GM19238 (cell line): ENCODE data around the gene MEPCE.
A peak's percentile ranks its signal among the peaks of the same experiment; 100 is the strongest.

Source experiments
- DNase-seq: peaks from one replicate; pipeline ENCODE4 v3.0.0; 2011; ENCODE audit warnings: low spot score; ENCODE audit not compliant: insufficient read length

MEPCE gene

GRCh38 chr7:100457033-100457432 lies 27.4 kb downstream of the MEPCE start:
- no peak for DNase-seq

DNA sequence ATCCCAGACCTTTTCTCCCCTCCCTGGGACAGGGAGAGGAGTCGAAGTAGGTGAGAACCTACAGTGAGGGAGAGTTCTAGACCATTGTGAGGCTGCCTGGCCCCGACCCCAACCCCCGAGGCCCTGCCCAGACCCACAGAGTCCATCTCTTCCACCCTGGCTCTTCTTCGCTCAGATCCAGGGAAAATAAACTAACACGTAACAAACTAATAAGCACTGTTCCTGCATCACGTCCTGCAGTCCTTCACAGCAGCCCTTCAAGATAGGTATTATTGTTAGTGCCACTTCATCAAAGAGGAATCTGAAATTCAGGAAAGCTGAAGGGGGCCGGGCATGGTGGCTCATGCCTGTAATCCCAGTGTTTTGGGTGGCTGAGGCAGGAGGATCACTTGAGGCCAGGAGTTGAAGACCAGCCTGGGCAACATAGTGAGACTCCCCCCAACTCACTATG lies 34.6 kb downstream of the MEPCE start, which contains the start of gene SPACDR:
Gene SPACDR, minus strand, starts transcription at position 51 of the 451 bp plus-strand sequence. CDS start 235 bp downstream, outside the sequence.
- no peak for DNase-seq

- DNase-seq: no peak
Observed at GRCh38 chr7:100464791-100465190, 35.2 kb downstream of the MEPCE start.

GRCh38 chr7:100465299-100465698 lies 35.7 kb downstream of the MEPCE start:
- no peak for DNase-seq

DNA sequence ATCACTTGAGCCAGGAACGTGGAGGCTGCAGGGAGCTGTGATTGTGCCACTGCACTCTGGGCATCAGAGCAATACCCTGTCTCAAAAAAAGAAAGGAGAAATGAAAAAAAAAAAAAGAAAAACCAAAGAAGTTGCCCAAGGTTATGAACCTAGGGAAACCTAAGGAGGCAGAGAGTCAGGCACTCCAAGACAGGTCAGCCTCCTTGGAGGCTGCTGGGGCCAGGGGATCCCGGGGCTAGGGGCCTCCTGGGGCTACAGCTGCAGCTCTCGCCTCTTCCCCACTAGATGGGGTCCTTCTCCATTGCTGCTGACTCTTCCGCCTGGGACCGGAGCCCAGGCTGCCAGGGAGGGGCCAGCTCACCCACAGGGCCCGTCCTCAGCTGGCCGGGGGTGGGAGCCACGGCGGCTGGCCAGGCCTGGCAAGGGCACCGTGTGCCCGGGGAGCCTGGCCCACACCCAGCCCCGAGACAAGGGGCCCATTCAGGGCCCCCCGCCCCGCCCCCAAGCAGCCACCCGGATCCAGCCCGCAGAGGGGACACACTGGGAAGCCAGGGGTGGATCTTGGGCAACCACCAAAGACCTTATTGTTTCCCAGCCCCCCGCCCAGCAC lies 36.2 kb downstream of the MEPCE start:
- DNase-seq: no peak

DNA sequence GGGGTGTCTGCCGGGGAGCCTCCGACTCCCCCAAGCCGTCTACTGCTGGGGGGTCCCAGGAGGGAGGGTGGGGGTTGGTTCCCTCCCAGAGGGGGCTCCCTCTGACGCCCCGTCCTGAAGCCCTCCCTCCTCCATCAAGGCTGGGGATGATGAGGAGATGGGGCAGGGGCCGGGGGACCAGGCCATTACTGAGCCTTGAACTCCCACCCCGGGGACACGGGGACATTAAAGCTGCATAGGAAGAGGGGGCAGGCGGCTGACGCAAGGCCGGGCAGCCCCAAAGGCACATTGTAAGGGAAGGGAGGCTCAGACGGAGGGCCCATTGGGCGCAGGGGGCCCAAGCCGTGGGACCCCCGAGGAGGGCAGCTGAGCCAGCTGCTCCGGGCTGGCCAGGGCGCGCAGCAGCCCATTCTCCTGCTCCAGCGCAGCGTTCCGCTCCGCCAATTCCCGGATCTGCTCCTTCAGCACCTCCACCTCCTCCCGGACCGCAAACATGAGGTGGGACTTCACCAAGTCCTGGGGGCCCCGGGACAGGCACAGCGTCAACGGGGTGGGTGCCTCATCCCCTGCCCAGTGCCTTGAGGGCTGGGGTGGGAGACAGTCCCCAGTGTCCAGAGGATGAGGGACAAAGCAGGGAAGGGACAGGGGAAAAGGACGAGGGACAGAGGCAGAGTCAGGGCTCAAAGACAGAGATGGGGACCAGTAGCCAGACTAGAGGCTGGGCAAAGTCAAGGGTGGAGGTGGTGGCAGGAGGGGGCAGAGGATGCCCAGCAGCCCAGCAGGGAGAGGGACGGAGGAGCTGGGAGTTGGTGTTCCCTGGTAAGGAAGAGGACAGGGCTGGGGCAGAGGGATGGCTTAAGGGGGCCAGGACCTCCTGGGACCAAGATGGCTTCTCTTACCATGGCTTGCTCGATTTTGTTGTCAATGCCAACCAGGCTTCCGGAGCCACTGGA lies 37.3 kb downstream of the MEPCE start:
- no peak for DNase-seq

DNA sequence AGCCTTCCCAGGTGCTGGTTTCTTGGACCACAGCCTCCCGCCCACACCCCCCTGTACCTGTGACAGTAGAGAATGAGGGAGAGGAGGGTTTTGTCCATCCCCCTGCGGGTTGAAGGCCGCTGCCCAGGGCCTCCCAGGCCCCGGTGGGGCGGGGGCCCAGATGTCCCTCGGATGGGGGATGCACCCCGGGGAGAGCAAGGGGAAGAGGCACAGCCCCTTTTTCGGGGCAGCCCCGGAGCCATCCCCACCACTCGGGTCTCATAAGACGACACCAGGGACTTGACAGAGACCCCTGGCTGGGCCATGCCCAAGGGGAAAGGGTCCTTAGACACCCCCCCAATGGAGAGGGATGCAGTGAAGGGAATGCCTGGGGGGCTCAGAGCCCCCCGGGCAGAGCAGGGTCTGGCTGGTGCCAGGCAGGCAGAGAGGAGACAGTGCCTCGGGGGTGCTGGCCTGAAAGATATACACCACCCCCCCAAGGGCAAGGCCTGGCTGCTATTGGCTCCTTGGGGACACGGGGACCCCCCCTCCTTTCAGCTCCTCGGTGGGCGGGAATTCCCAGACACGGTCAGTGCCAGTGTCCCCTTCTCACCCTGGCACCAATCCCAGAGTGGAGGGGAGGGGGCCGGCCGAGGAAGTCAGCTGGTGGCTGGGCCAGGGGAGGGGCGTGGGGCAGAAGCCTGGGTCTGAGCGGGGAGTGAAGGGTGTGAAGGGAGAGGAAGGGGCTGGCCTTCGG lies 38.2 kb downstream of the MEPCE start:
- no peak for DNase-seq

DNA sequence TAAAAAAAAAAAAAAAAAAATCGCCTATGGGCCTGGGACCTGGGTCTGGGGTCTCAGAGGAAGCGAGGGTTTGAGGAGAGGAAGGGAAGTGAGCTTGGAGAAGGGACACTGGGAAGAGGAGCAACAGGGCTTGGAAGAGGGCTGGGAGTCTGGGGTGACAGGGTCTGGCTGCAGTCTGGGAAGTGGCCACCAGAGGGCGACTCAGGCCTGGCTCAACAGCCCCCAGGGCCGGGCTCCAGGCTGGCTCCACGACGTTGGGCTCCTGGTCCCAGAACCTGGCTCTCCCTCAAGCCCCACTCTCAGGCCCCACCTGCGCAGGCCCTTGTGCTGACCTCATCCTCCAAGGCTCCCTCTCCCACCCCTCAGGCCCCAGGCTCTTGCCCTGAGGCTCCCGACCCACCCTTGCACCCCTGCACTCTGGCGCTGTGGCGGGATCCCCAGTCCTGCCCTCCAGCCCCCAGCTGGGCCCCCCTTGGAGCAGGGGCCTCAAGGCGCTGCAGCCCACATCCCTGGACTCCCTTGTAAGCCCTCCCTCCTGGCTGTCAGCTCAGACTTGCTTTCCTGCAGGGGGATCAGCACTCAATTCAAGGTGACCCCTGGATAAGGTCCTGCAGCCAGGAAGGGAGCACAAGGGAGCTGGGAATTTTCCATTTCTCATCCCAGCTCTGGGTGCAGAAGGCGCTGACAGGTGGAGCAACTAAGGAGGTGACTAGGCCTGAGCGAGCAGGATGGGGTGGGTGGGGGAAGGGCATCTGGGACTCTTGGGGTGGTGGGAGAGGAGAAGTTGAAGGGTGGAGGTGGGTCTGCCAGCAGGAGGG lies 39.8 kb downstream of the MEPCE start:
- peak; percentile 95 for DNase-seq

DNA sequence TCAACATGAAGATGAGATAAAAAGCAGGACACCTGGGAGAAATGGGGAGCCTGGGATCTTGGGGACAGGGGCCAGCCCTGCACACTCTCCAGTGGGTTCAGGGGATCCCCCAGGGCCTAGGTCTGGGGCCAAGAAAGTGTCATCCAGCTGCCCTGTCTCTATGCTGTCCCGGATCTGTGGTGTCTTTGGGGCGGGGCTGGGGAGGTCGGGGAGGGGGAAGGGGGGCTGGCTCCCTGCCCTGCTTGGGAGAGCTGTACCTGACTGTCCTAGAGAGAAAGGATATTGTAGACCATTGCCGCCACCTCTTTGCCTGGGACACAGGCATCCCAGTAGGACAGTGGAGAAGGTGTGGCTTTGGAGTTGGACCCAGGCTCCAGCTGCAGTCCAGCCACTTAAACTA lies 41.4 kb downstream of the MEPCE start:
- no peak for DNase-seq

- DNase-seq: no peak
Observed at GRCh38 chr7:100472121-100472851, 42.7 kb downstream of the MEPCE start.

GRCh38 chr7:100472854-100473499 lies 43.3 kb downstream of the MEPCE start:
- DNase-seq: no peak

- no peak for DNase-seq
Observed at GRCh38 chr7:100475549-100475948, 45.9 kb downstream of the MEPCE start.

GRCh38 chr7:100476101-100476780 lies 46.6 kb downstream of the MEPCE start:
- DNase-seq: no peak

DNA sequence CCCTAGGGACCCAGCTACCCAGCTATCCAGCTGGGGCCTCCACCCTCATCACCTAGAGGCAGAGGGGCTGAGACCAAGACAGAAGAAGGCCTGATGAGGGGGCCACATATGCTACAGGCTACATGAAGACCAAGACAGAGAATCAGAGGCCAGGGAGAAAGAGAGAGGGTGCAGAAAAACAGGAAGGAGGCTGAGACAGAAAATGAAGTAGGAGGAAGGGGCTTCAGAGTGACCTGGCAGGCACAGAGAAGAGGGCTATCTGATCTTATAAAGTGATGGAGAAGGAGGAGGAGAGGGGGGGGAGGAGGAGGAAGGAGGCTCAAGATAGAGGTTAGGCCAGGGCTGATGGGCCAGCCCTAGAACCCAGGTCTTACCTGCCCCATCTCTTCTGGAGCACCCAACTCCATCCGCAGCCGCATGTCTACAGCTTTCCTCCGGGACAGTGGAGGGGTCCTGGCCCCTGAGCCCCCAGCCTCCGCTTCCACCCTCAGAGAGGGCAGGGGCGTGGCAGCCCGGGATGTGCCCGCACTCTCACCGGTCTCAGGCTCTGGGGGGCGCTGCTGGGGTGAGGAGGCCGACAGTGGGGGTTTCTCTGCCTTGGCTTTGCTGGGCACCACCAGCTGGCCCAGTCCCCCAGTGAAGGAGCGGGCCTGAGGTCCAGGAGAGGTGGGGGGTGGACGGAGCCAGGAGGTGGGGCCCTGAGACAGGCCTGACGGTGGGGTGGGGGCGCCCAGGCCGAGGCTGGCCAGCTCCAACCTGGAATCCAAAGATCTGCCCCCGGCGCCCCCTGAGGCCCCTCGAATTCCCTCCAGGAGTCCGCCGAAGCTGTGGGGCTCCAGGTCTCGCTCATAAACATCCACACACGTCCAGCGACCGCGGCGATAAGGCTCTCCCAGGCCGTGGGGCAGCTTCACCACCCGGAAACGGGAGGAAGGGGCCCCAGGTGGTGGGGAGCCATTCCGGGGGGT lies 47.6 kb downstream of the MEPCE start:
- DNase-seq: peak; percentile 32

DNA sequence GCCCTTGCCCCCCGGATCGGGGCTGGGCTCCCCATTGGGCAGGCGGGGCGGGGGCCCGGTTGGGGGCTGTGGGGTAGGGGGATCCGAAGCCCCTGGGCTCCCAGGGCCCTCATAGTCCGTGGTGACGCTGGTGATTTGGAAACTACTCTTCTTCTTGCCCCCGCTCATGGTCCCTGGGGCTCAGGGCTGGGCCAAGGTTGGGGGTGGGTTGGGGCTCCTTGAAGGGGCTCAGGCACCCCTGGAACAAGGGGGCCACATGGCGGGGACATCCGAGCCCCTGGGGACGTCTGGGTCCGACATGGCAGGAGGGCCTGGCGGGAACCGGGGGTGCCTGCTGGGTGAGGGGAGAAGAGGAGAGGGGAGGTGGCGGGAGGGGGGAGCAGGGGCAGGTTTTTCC lies 48.2 kb downstream of the MEPCE start:
- DNase-seq: peak; percentile 21

DNA sequence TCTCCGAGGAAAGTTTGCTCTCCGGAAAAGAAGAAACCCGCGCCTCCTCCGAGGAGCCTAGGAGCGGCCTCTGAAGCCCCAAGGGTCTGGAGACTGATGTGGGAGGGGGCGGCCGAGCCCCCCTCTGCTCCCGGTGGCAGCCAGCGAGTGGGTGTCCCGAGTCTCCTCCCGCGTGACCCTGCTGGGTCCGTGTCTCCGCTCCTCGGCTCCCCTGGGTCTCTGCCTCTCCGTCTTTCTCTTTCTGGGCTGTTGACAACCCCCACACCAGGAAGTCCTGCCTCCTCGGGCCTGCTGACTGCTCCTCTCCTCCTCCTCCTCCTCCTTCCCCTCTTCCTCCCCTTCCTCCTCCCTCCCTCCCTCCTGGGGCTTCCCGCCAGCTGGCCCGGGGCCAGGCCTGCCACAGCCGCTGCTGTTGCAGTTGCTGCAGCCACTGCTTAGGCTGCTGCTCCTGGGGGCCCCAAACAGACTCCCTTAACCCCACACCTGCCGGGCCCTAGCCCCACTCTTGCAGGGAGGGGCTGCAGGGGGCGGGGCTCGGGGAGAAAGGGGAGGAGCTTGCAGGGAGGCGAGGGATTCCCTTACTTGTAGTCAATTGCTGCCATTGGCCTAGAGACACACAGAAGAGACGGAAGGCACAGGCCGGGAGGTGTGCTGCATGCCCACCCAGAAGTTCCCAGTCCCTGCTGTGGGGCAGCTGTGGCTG lies 49.5 kb downstream of the MEPCE start, which contains the start of gene TSC22D4:
Gene TSC22D4, minus strand, starts transcription at position 257 of the 703 bp plus-strand sequence. CDS start 1,176 bp downstream, outside the sequence.
- DNase-seq: peak; percentile 92

DNA sequence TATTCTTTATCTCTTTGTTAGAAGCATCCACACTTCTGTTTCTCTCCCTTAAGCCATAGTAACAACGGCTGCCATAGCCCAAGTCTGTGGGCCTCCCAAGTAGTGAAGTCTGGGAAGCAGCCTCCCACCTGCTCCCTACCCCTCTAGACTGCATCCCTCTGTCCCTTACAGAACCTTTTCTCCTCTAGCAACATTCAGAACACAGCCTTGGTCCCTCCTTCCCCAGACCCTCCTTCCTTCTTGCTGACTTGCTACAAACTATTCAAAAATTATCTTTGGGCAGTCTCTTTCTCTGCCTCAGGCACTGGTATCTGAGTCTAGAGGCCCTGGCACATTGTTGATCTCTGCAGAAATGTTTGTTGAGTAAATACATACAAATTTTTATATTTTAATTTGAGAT lies 51.8 kb downstream of the MEPCE start:
- DNase-seq: no peak
